ENCODE measurements around the gene KRT32. TPM values are rescaled to one million over a fixed set of nuclear protein-coding genes. Genes with fewer than 3 reads are reported as not detected.

The KRT32 gene
- total RNA-seq, 2 experiments from 2014 or later, result not detected

DNA sequence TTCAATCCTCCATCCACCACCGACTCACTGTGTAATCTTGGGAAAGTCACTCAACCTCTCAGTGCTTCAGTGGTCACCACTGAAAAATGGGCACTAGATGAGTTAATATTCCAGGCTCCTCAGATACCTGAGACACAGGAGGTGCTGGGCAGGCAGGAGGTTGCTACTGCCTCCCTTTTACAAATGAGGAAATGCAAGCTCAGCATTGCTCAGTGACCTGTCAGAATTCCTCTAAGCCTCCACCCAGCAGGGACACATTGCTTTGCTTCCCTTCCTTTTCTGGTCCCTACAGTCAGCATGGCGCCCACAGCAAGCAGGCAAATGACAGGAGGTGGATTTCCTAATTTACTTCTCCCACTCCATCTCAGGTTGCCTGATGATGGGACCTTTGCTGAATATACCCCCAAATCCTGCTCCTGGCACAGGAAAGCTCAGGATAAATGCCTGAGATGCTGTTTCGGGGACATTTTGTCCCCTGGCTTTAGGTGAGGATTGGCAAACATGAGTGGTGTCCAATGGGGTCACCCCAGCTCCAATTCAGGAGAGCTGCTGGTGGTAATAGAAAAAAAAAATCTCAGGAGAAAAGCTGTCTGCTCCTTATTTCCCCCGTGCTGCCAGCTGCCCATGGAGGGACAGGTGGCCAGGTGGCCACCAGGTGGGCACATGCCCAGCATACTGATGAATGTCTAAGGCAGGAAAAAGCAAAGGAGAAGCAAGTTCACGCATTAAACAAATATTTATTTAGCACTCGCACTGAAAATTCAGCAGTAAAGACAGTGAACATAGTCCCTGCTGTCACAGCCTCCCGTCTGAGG lies 43.3 kb upstream of the KRT32 start:
- CTCF ChIA-PET (ENCODE audit: unreplicated experiment), result no interaction called here
- no peak overlapping the region for H3K4me2 ChIP-seq (ENCODE audit: low read length)

DNA sequence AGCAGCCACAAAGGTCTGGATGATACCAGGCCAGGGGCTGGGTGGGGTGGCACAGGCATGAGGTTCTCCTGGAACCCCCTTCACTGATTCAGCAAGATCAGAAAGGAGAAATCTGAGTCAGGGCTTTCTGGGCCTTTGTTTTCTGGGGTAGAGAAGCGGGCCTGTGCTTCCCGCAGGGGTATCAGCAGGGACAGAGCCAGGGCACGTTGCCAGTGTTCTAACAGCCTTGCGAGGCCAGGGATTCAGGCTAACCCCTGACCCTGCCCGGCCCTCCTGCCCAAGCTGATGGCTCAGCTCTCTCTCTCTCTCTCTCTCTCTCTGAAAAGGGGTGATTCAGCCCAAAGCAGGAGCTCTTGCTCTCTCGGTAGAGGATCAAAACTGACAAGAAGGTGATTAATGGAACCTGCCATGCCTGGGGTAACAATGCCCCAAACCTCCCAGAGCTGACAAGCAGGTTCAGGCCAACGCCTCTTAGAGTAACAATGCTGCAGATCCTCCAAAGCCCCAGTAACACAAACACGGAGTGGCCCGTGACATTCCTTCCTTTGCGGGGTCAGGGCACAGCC lies 40.2 kb upstream of the KRT32 start:
- ChIA-PET POLR2A (no interaction called here), CTCF (ENCODE audit: unreplicated experiment) (no interaction called here)
- BruUV-seq (replicated peaks), result no TSS peak
- intact Hi-C loops (cut with micrococcal nuclease; ENCODE audit: unreplicated experiment), result no loop called here
- H3K27ac ChIP-seq (ENCODE audit: low read depth, low read length, poor library complexity, severe bottlenecking), result no peak overlapping the region
- H2AFZ ChIP-seq (ENCODE audit: low read length), result no peak overlapping the region
- no peaks in the 10 kb centered on the region for H3K9me3 ChIP-seq (ENCODE audit: low read length)
- H3K4me1 ChIP-seq (ENCODE audit: insufficient read depth, low read length, poor library complexity, severe bottlenecking), result no peaks in the 10 kb centered on the region
- TF ChIP-seq EZH2phosphoT487 (IDR thresholded peaks at IDR 0.05; ENCODE audit: borderline replicate concordance, low read depth, low read length), result no peak
- TF ChIP-seq, protein P1, sequence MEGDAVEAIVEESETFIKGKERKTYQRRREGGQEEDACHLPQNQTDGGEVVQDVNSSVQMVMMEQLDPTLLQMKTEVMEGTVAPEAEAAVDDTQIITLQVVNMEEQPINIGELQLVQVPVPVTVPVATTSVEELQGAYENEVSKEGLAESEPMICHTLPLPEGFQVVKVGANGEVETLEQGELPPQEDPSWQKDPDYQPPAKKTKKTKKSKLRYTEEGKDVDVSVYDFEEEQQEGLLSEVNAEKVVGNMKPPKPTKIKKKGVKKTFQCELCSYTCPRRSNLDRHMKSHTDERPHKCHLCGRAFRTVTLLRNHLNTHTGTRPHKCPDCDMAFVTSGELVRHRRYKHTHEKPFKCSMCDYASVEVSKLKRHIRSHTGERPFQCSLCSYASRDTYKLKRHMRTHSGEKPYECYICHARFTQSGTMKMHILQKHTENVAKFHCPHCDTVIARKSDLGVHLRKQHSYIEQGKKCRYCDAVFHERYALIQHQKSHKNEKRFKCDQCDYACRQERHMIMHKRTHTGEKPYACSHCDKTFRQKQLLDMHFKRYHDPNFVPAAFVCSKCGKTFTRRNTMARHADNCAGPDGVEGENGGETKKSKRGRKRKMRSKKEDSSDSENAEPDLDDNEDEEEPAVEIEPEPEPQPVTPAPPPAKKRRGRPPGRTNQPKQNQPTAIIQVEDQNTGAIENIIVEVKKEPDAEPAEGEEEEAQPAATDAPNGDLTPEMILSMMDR (conservative IDR thresholded peaks at IDR 0.05; ENCODE audit: low read length), result no peak
- no peaks in the 10 kb centered on the region for H3K36me3 ChIP-seq (ENCODE audit: insufficient read depth, low read length)
- no peaks in the 10 kb centered on the region for H4K20me1 ChIP-seq (ENCODE audit: insufficient read depth, low read length)
- no peak overlapping the region for H3K4me2 ChIP-seq (ENCODE audit: low read length)
- DNase-seq (ENCODE audit: low spot score), result no peak
- no peak overlapping the region for H3K4me3 ChIP-seq (ENCODE audit: low read depth, low read length, poor library complexity, severe bottlenecking)
- H3K79me2 ChIP-seq (ENCODE audit: insufficient read depth, low read depth, low read length), result no peaks in the 10 kb centered on the region
- no peaks in the 10 kb centered on the region for H3K9me2 ChIP-seq (ENCODE audit: insufficient read depth, low read length)

More for the DNA sequence above, 43.3 kb upstream of the KRT32 start:
- POLR2A ChIA-PET, result no interaction called here
- Histone ChIP-seq H3K27ac (ENCODE audit: low read depth, low read length, poor library complexity, severe bottlenecking) (no peak overlapping the region), H3K9me2 (ENCODE audit: insufficient read depth, low read length) (no peaks in the 10 kb centered on the region), H4K20me1 (ENCODE audit: insufficient read depth, low read length) (no peaks in the 10 kb centered on the region), H3K9me3 (ENCODE audit: low read length) (no peaks in the 10 kb centered on the region), H2AFZ (ENCODE audit: low read length) (no peak overlapping the region), H3K4me1 (ENCODE audit: insufficient read depth, low read length, poor library complexity, severe bottlenecking) (no peaks in the 10 kb centered on the region), H3K79me2 (ENCODE audit: insufficient read depth, low read depth, low read length) (no peaks in the 10 kb centered on the region), H3K36me3 (ENCODE audit: insufficient read depth, low read length) (no peaks in the 10 kb centered on the region), H3K4me3 (ENCODE audit: low read depth, low read length, poor library complexity, severe bottlenecking) (no peak overlapping the region)
- intact Hi-C loops (cut with micrococcal nuclease; ENCODE audit: unreplicated experiment), result no loop called here
- no peak for TF ChIP-seq EZH2phosphoT487 (IDR thresholded peaks at IDR 0.05; ENCODE audit: borderline replicate concordance, low read depth, low read length)
- TF ChIP-seq, protein P1 (conservative IDR thresholded peaks at IDR 0.05; ENCODE audit: low read length), result no peak
- no peak for DNase-seq (ENCODE audit: low spot score)
- no TSS peak for BruUV-seq (replicated peaks)
